GM23248 (cell line): ENCODE results near the gene XRCC6. TPM values are rescaled to one million over a fixed set of nuclear protein-coding genes. Genes with fewer than 3 reads are reported as not detected.
A peak's percentile ranks its signal among the peaks of the same experiment; 100 is the strongest.

Experiments used
- DNase-seq: peaks from one replicate; pipeline ENCODE4 v3.0.0-alpha.2; 2015
- H2AFZ ChIP-seq: fragments of 200-600 bp; sonication (generic); 2 replicates; pipeline ENCODE4 v1.6.1; 2016; ENCODE audit warnings: antibody characterized with exemption
- H3F3A ChIP-seq: fragments of 200-600 bp; sonication (generic); 2 replicates; pipeline ENCODE4 v1.6.1; 2016; ENCODE audit warnings: mild to moderate bottlenecking, antibody characterized with exemption, mixed run types; ENCODE audit not compliant: insufficient read depth
- H3K27ac ChIP-seq: fragments of 200-600 bp; sonication (generic); 2 replicates; pipeline ENCODE4 v1.5.1; 2016; ENCODE audit warnings: mild to moderate bottlenecking
- H3K27me3 ChIP-seq: fragments of 200-600 bp; sonication (generic); replicated peaks from 2 replicates; pipeline ENCODE4 v1.6.1; 2016; ENCODE audit warnings: mild to moderate bottlenecking; ENCODE audit not compliant: insufficient read depth
- H3K36me3 ChIP-seq: fragments of 200-600 bp; sonication (generic); 2 replicates; pipeline ENCODE4 v1.6.1; 2016; ENCODE audit warnings: low read depth, mild to moderate bottlenecking
- H3K4me1 ChIP-seq: fragments of 200-600 bp; sonication (generic); 2 replicates; pipeline ENCODE4 v1.6.1; 2016; ENCODE audit warnings: mild to moderate bottlenecking; ENCODE audit not compliant: insufficient read depth
- H3K4me2 ChIP-seq: fragments of 200-600 bp; sonication (generic); one replicate; pipeline ENCODE4 v1.6.1; 2016; ENCODE audit warnings: mild to moderate bottlenecking; ENCODE audit not compliant: unreplicated experiment
- H3K4me3 ChIP-seq: fragments of 200-600 bp; sonication (generic); 2 replicates; pipeline ENCODE4 v1.5.1; 2016; ENCODE audit warnings: mild to moderate bottlenecking
- H3K79me2 ChIP-seq: fragments of 200-600 bp; sonication (generic); 2 replicates; pipeline ENCODE4 v1.6.1; 2016; ENCODE audit warnings: mild to moderate bottlenecking; ENCODE audit not compliant: insufficient read depth
- H3K9ac ChIP-seq: fragments of 200-600 bp; sonication (generic); 2 replicates; pipeline ENCODE4 v1.6.1; 2016; ENCODE audit warnings: mild to moderate bottlenecking
- H3K9me2 ChIP-seq: fragments of 200-600 bp; sonication (generic); 2 replicates; pipeline ENCODE4 v1.6.1; 2016; ENCODE audit warnings: mixed run types, mild to moderate bottlenecking, moderate library complexity; ENCODE audit not compliant: insufficient read depth
- H3K9me3 ChIP-seq: fragments of 200-600 bp; sonication (generic); one replicate; pipeline ENCODE4 v1.6.1; 2017; ENCODE audit warnings: low read depth
- H4K20me1 ChIP-seq: fragments of 200-600 bp; sonication (generic); 2 replicates; pipeline ENCODE4 v1.6.0; 2016; ENCODE audit not compliant: insufficient read depth
- EZH2 ChIP-seq: fragments of 200-600 bp; sonication (generic); IDR thresholded peaks from 2 replicates; pipeline ENCODE4 v1.6.1; 2018; ENCODE audit warnings: antibody characterized with exemption, mild to moderate bottlenecking; ENCODE audit not compliant: insufficient read depth, poor library complexity, severe bottlenecking
- EZH2phosphoT487 ChIP-seq: fragments of 200-600 bp; sonication (generic); IDR thresholded peaks from 2 replicates; pipeline ENCODE4 v1.6.1; 2018; ENCODE audit warnings: antibody characterized with exemption, moderate library complexity, mild to moderate bottlenecking, low read depth; ENCODE audit not compliant: insufficient read depth
- WGBS, 2 experiments: methylation state at CpG; one replicate each; pipeline ENCODE4 v1.1.6; 2015 to 2017; ENCODE audit warnings: low lambda C conversion rate in 2 of 2, low coverage in 1 of 2; ENCODE audit errors: missing lambda C conversion rate in 2 of 2; 5-methylcytosine and 5-hydroxymethylcytosine counted together
- in situ Hi-C: fragments of 300-500 bp; cut with MboI; formaldehyde crosslinking; loops from 2 replicates; pipeline ENCODE4 v1.15.0; 2020
- polyA plus RNA-seq: library from polyadenylated mRNA; unstranded; fragments of >200 nt; fragmentation: Nextera tagmentation; extraction: Ambion mirVana; gene quantifications from 2 replicates; pipeline ENCODE4 v1.2.1, GENCODE V29; 2016
- total RNA-seq: library from RNA; depleted of rRNA; stranded (reverse); fragments of >200 nt; shearing (Covaris generic); gene quantifications from 2 replicates; pipeline ENCODE4 v1.2.3, GENCODE V29; 2014

The XRCC6 gene
- total and polyA plus RNA-seq, 2 experiments from 2014 or later, result 288 to 319 TPM

DNA sequence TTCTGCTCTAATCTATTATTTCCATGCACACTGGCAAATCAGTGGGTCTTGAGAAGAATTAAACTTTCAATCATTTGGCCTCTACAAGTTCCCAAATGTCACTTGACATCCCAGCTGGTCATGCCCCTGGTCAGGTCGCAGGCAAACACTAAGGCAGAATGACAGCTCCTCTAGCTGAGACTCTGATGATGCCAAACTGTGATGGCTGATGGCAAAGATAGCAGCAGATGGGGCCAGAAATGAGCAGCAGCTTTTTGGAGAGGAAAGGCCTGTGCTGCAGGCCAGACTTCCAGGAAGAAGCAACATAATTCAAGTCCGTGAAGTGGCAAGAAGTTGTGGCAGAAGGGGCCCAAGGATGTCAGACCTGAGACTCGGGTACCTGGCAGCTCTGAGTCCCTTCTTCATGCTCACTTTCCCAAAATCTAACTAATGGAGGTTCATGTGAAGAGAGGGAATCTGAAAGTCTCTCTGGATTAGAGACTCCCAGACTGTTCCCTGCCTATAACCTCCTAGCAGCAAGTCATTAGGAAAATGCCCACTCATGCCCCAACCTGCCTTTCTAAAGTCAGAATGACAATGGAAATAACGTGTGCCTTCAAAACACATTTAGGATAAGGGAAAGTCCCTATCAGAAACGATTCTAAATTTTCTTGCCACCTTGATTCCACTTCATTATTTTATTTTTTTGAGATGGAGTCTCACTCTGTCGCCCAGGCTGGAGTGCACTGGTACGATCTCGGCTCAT is 22.0 kb upstream of the XRCC6 start:
- no peaks in the 10 kb centered on the region for H3K9me3 ChIP-seq
- in situ Hi-C loops, result no loop called here
- peak overlapping the region; percentile 65 for H3K9ac ChIP-seq
- H3K9me2 ChIP-seq, result no peaks in the 10 kb centered on the region
- H3K4me1 ChIP-seq, result peaks cover 16% of the 10 kb centered on the region
- no peak for TF ChIP-seq EZH2
- no peak for TF ChIP-seq EZH2phosphoT487
- peaks cover 26% of the 10 kb centered on the region for H3K36me3 ChIP-seq
- no peaks in the 10 kb centered on the region for H4K20me1 ChIP-seq
- H2AFZ ChIP-seq, result no peak overlapping the region
- H3K27ac ChIP-seq, result peak overlapping the region; percentile 82
- peaks cover 32% of the 10 kb centered on the region for H3F3A ChIP-seq
- no peak overlapping the region for H3K4me3 ChIP-seq
- no peaks in the 10 kb centered on the region for H3K27me3 ChIP-seq
- no peaks in the 10 kb centered on the region for H3K79me2 ChIP-seq
- peak overlapping the region; percentile 59 for H3K4me2 ChIP-seq
- no peak for DNase-seq
- 74 to 82% methylated on average over 8 of the region's 8 CpGs for WGBS, 2 experiments

DNA sequence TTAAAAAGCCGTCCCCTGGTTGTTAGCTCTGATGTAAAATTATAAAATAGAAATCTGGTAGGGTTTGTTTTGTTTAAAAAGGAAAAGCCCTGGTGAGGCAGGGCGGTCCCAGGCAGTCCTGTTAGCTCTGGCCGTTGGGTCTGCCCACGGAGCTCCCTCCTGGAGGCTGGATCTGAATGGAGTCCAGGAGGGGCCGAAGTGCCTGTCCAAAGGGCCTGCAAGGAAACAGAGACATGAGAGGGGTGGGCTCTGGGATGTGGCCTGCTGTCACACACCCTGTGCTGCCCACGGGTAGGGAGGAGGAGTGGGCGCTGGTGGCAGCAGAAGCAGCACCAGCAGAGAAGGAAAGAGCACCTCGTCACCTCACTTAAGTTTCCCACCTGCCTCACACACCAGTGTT is 20.1 kb upstream of the XRCC6 start:
- no peak for TF ChIP-seq EZH2
- no peak for TF ChIP-seq EZH2phosphoT487
- Histone ChIP-seq H3K79me2 (no peaks in the 10 kb centered on the region), H3K4me3 (no peak overlapping the region), H3K9me2 (no peaks in the 10 kb centered on the region), H4K20me1 (no peaks in the 10 kb centered on the region), H3K4me1 (peaks cover 16% of the 10 kb centered on the region), H3K27me3 (no peaks in the 10 kb centered on the region), H3K9ac (no peak overlapping the region), H2AFZ (no peak overlapping the region), H3K27ac (no peak overlapping the region), H3F3A (peaks cover 32% of the 10 kb centered on the region), H3K9me3 (no peaks in the 10 kb centered on the region), H3K4me2 (no peak overlapping the region), H3K36me3 (peaks cover 43% of the 10 kb centered on the region)
- WGBS, 2 experiments, result 91 to 92% methylated on average over 8 of the region's 8 CpGs
- in situ Hi-C loops, result no loop called here
- no peak for DNase-seq

DNA sequence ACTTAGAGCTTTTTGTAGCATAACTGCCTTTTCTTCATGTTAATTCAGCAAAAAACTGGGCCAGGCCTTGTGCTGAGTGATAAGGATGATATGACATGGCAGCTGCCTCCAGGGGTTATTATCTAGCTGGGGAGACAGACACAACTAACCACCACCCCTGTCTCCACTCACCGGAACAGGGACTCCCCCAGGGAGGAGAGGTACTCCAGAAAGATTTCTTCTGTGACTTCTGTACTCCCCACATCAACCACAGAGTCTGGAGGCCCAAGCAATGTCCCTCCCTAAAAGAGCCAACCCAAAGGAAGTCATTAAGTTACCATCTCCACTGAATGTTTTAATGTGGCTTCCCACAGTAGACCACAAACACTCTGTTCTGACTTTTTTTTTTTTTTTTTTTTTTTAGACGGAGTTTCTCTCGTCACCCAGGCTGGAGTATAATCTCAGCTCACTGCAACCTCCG is 17.2 kb upstream of the XRCC6 start:
- H3K9me2 ChIP-seq, result no peaks in the 10 kb centered on the region
- no peak for TF ChIP-seq EZH2
- no peak for TF ChIP-seq EZH2phosphoT487
- in situ Hi-C loops, result no loop called here
- no peak overlapping the region for H2AFZ ChIP-seq
- H3K79me2 ChIP-seq, result 0 out of 2 replicates have a peak, but pooled peaks cover under 1% of the 10 kb centered on the region
- no peak overlapping the region for H3K4me2 ChIP-seq
- H3K27me3 ChIP-seq, result no peaks in the 10 kb centered on the region
- WGBS, 2 experiments, result 87 to 100% methylated on average over 3 to 4 of the region's 4 CpGs
- H4K20me1 ChIP-seq, result no peaks in the 10 kb centered on the region
- no peak overlapping the region for H3K27ac ChIP-seq
- H3K4me3 ChIP-seq, result no peak overlapping the region
- H3F3A ChIP-seq, result peaks cover 16% of the 10 kb centered on the region
- DNase-seq, result no peak
- H3K9me3 ChIP-seq, result no peaks in the 10 kb centered on the region
- no peaks in the 10 kb centered on the region for H3K4me1 ChIP-seq
- H3K9ac ChIP-seq, result no peak overlapping the region
- H3K36me3 ChIP-seq, result peaks cover 50% of the 10 kb centered on the region

DNA sequence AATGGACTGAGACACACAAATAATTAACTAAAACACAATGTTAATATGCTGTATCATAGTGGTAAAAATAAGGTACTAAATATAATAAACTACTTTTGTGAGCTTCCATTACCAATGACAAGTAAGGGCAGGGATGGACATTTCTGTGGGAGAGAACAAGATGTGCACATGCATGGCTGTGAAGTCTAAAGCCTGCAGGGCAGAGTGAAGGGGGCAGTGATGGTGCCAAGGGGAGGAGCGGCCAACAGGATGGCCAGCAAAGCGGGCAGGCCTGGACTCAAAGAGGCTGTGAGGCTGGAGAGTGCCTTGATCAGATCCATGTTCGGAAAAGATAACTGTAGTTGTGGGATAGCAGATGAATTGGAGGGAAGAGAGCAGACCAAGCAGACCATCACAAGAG is 12.7 kb upstream of the XRCC6 start:
- no peaks in the 10 kb centered on the region for H4K20me1 ChIP-seq
- H3K4me1 ChIP-seq, result no peaks in the 10 kb centered on the region
- in situ Hi-C loops, result no loop called here
- 95 to 96% methylated on average over 3 of the region's 3 CpGs for WGBS, 2 experiments
- H2AFZ ChIP-seq, result no peak overlapping the region
- peaks cover 46% of the 10 kb centered on the region for H3K79me2 ChIP-seq
- no peaks in the 10 kb centered on the region for H3K27me3 ChIP-seq
- no peak overlapping the region for H3K27ac ChIP-seq
- no peak overlapping the region for H3K9ac ChIP-seq
- no peaks in the 10 kb centered on the region for H3K9me2 ChIP-seq
- no peak for TF ChIP-seq EZH2phosphoT487
- TF ChIP-seq EZH2, result no peak
- H3K4me2 ChIP-seq, result no peak overlapping the region
- peaks cover 29% of the 10 kb centered on the region for H3K36me3 ChIP-seq
- no peak for DNase-seq
- no peaks in the 10 kb centered on the region for H3K9me3 ChIP-seq
- no peaks in the 10 kb centered on the region for H3F3A ChIP-seq
- no peak overlapping the region for H3K4me3 ChIP-seq
